Thoracic aorta (tissue), 2 donors: ENCODE results near the gene C1orf232. TPM values are rescaled to one million over a fixed set of nuclear protein-coding genes. Genes with fewer than 3 reads are reported as not detected.

Experiments used
- ATAC-seq: fragments of 150-250 bp; one replicate; pipeline ENCODE4 v1.8.0; 2017; ENCODE audit warnings: low read depth; ENCODE audit not compliant: insufficient number of reproducible peaks, low FRiP score
- DNase-seq: peaks from one replicate; pipeline ENCODE4 v3.0.0-alpha.2; 2020; ENCODE audit warnings: low spot score
- H3K27ac ChIP-seq, 2 donors: fragments of 200-600 bp; sonication (generic); 1 replicate in 1 of 2; 2 replicates in 1 of 2; pipeline ENCODE4 v1.5.1; 2016; ENCODE audit warnings: mild to moderate bottlenecking in 2 of 2, moderate library complexity in 2 of 2
- H3K27me3 ChIP-seq: fragments of 200-600 bp; sonication (generic); replicated peaks from 2 replicates; pipeline ENCODE4 v1.6.0; 2016; ENCODE audit warnings: mild to moderate bottlenecking; ENCODE audit not compliant: insufficient read depth
- H3K36me3 ChIP-seq: fragments of 200-600 bp; sonication (generic); one replicate; pipeline ENCODE4 v1.5.1; 2016
- H3K4me1 ChIP-seq, 2 donors: fragments of 200-600 bp; sonication (generic); 1 replicate in 1 of 2; 2 replicates in 1 of 2; pipeline versions ENCODE4 v1.5.1 to v1.6.0; 2016; ENCODE audit warnings: low read depth in 2 of 2, mild to moderate bottlenecking in 1 of 2; ENCODE audit not compliant: control insufficient read depth in 1 of 2
- H3K4me3 ChIP-seq: fragments of 200-600 bp; sonication (generic); 2 replicates; pipeline ENCODE4 v1.5.1; 2016; ENCODE audit warnings: mild to moderate bottlenecking
- H3K9me3 ChIP-seq: fragments of 200-600 bp; sonication (generic); 2 replicates; pipeline ENCODE4 v1.5.1; 2016
- total RNA-seq, 2 donors: library from RNA; depleted of rRNA; stranded (reverse); fragments of >200 nt; gene quantifications; one replicate each; pipeline versions ENCODE4 v1.1.0 to v1.2.3, GENCODE V29; 2016
- TF ChIP-seq, protein P1 (sequence below): fragments of 200-600 bp; sonication (generic); IDR thresholded peaks from one replicate; pipeline ENCODE4 v1.5.1; 2019; ENCODE audit warnings: antibody characterized with exemption

Gene C1orf232
- total RNA-seq, 2 donors from 2014 or later = not detected

DNA sequence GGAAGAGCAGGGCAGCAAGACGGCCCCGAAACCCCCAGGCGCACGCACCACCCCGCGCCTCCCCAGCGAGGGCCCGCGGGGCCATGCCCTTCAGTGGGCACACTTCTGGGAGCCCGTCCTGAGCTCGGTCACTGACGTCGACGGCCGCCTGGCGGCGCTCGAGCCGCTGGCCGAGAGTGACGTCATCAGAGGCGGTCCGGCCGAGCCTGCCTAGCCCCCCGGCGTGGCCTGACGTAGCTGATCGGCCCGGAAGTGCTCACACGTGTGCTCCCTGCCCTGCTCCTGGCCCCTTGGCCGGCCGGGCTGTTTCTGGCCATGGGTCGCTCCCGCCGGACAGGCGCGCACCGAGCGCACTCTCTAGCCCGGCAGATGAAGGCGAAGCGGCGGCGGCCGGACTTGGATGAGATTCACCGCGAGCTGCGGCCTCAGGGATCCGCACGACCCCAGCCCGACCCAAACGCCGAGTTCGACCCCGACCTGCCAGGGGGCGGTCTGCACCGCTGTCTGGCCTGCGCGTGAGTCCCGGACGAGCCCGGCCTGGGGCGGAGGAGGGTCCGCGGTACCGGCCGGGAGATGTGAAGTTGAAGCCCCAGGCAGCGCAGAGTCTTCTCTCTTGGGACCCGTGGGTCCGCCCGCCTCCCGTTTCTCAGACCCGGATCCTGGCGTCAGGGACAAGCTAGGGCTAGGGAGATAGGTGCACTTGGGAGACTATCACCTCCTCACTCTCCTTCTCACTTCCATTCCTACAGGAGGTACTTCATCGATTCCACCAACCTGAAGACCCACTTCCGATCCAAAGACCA is 1.1 kb upstream of the C1orf232 start, which contains the start of gene ZNF593:
Gene ZNF593, plus strand, starts transcription at position 240 of the 803 bp plus-strand sequence. Its CDS starts 76 bp downstream, at position 316.
- DNase-seq = peak; percentile 65
- peak; percentile 91 for ATAC-seq
- Histone ChIP-seq H3K27me3 (no peaks in the 10 kb centered on the region), H3K4me3 (peak within 1 kb of the TSS; percentile 86), H3K27ac (peak within 1 kb of the TSS; percentile 37 to 56), H3K9me3 (no peaks in the 10 kb centered on the region), H3K36me3 (no peaks in the 10 kb centered on the region), H3K4me1 (peaks cover 5 to 13% of the 10 kb centered on the region in 2 donors)
- TF ChIP-seq, protein P1, sequence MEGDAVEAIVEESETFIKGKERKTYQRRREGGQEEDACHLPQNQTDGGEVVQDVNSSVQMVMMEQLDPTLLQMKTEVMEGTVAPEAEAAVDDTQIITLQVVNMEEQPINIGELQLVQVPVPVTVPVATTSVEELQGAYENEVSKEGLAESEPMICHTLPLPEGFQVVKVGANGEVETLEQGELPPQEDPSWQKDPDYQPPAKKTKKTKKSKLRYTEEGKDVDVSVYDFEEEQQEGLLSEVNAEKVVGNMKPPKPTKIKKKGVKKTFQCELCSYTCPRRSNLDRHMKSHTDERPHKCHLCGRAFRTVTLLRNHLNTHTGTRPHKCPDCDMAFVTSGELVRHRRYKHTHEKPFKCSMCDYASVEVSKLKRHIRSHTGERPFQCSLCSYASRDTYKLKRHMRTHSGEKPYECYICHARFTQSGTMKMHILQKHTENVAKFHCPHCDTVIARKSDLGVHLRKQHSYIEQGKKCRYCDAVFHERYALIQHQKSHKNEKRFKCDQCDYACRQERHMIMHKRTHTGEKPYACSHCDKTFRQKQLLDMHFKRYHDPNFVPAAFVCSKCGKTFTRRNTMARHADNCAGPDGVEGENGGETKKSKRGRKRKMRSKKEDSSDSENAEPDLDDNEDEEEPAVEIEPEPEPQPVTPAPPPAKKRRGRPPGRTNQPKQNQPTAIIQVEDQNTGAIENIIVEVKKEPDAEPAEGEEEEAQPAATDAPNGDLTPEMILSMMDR = peak; percentile 94

DNA sequence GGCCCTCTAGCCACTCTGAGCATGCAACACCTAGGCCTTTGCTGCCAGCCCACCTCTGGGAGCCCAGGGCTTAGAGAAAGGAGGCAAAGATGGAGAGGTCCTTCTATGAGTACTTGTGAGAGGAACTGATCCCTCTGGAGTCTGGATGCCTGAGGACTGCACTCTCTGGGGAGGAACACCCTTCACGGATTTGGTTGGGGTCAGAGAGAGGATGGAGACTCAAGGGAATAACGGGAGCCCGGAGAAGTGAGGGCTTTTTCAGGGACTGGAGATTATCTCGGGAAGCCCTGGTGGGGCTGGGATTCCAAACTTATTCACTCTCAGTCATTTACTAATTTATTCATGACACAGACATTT is 413 bp upstream of the C1orf232 start:
- H3K27ac ChIP-seq = peak overlapping the region; percentile 24 to 37

DNA sequence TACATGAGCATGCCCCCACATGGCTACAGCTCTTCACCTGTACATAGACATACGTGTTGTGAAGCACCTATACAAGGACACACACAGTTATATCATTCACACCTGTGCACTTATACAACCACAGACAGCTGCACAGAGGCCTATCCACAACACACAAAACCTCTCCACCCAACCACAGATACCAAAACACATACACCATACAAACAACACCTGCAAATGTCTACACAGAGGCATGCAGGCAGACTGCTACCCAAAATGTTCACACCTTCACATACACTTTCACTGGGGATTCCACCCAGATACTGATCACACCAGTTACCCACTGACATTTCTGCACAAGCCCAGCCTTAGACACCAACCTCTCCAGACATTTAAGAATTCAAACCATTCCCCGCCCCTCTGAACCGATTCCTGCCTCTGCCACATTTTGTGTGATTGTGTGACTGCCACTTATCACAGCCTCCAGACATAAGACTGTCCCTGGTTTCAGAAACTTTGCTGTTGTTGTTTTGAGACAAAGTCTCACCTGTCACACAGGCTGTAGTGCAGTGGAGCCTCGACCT is 2.0 kb downstream of the C1orf232 start:
- Histone ChIP-seq H3K4me1 (peaks cover 5 to 18% of the 10 kb centered on the region in 2 donors), H3K4me3 (no peak overlapping the region), H3K27ac (no peak overlapping the region), H3K36me3 (no peaks in the 10 kb centered on the region), H3K27me3 (no peaks in the 10 kb centered on the region), H3K9me3 (no peaks in the 10 kb centered on the region)
- ATAC-seq = no peak
- TF ChIP-seq, protein P1 = no peak
- DNase-seq = no peak

More for the DNA sequence above, 413 bp upstream of the C1orf232 start:
- no peaks in the 10 kb centered on the region for H3K9me3 ChIP-seq
- H3K4me1 ChIP-seq = peaks cover 5 to 13% of the 10 kb centered on the region in 2 donors
- no peaks in the 10 kb centered on the region for H3K27me3 ChIP-seq
- H3K4me3 ChIP-seq = peak overlapping the region; percentile 86
- TF ChIP-seq, protein P1 = no peak
- DNase-seq (no peak), ATAC-seq (no peak)
- H3K36me3 ChIP-seq = no peaks in the 10 kb centered on the region

DNA sequence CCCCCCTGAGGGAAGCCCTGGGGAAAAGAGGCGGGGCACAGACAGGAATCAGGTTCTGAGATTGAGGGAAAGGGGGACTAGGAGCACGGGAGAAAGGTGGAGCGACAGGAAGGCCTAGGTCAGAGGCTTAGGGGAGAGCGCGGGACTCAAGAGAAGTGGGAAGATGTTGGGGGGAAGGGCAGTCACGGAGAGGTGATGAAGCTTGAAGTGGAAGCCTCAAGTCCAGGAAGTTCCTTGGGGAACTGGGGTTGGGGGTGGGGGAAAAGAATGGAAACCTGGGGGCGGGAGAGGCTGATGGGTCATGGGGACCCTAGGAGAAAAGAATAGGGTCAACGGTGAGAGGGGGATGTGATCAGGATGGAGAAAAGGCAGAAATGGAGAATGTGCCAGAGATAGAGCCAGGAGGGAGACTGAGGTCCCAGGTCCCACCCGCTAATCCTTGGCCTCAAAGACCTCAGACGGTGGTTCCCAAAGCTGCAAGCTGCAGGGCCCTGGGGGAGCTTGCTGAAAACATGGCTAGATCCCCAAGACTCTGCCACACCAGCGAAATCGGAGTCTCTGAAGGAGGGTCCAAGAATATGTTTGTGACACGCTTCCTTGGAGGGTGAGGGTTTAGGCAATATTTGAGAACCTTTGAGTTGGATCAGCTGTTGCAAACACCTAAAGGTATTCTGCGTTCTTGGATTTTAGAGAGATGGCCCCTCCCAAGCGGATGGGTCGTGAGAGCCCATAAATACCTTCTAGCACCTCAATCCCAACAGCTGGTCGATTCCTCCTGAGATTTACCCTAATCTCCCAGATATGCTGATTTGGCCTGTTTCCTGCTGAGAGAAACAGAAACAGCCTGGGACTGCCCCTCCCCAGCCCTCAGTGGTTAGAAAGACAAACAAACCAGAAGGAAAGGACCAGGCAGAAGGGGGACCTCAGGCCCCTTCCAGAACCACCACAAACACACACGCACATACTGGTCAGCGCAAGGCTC is 3.6 kb downstream of the C1orf232 start:
- DNase-seq = no peak
- no peaks in the 10 kb centered on the region for H3K9me3 ChIP-seq
- no peaks in the 10 kb centered on the region for H3K27me3 ChIP-seq
- peaks cover 0 to 12% of the 10 kb centered on the region in 2 donors for H3K4me1 ChIP-seq
- peak overlapping the region; percentile 68 for H3K4me3 ChIP-seq
- TF ChIP-seq, protein P1 = no peak
- peak overlapping the region in 1 of 2 donors; percentile 50 for H3K27ac ChIP-seq
- ATAC-seq = no peak
- no peaks in the 10 kb centered on the region for H3K36me3 ChIP-seq
